A549 (cell line): ENCODE measurements around the gene IMPG2. TPM values are rescaled to one million over a fixed set of nuclear protein-coding genes. Genes with fewer than 3 reads are reported as not detected.

Experiments
- ATAC-seq, 2 experiments: fragments of 200-7000 bp in 1 of 2; fragments of >200 bp in 1 of 2; cut with Nextera tagmentation in 1 of 2; cut with Tn5 transposase in 1 of 2; 3 replicates each; pipeline versions ENCODE4 v1.8.0 to v1.9.1; 2018 to 2020; ENCODE audit warnings: mild to moderate bottlenecking in 1 of 2, moderate library complexity in 1 of 2
- CTCF ChIA-PET: fragments of 300-600 bp; sonication (Branson Sonifier 250); formaldehyde crosslinking; extraction: SDS; loops from one replicate; lab custom pipeline; 2021; ENCODE audit warnings: antibody characterized with exemption, inconsistent platforms; lab: Yijun Ruan, JAX
- POLR2A ChIA-PET: fragments of 350-600 bp; formaldehyde crosslinking; extraction: SDS; loops from one replicate; lab custom pipeline; 2021; ENCODE audit warnings: antibody characterized with exemption, inconsistent platforms; lab: Yijun Ruan, JAX
- DNase-seq, 2 experiments: peaks; one replicate each; pipeline versions ENCODE4 v3.0.0 to v3.0.0-alpha.2; 2011 to 2016; ENCODE audit warnings: low read depth in 1 of 2, low spot score in 1 of 2
- FAIRE-seq: peaks from 2 replicates; lab custom pipeline; 2011; peaks lifted over from hg19 to GRCh38; lab: Jason Lieb, UNC
- H3K27ac ChIP-seq, 2 experiments: fragments of >200 bp; sonication (Bioruptor Twin); formaldehyde crosslinking; 3 replicates each; pipeline ENCODE4 v1.5.1; 2016 to 2017
- H3K4me1 ChIP-seq: fragments of >200 bp; sonication (Bioruptor Twin); formaldehyde crosslinking; 3 replicates; pipeline ENCODE4 v1.6.1; 2016
- H3K4me2 ChIP-seq: fragments of >200 bp; sonication (Bioruptor Twin); formaldehyde crosslinking; 3 replicates; pipeline ENCODE4 v1.6.1; 2016
- H3K4me3 ChIP-seq: fragments of >200 bp; sonication (Bioruptor Twin); formaldehyde crosslinking; 3 replicates; pipeline ENCODE4 v1.5.1; 2016
- H3K9me3 ChIP-seq: fragments of >200 bp; sonication (Bioruptor Twin); formaldehyde crosslinking; 3 replicates; pipeline ENCODE4 v1.6.1; 2016
- BHLHE40 ChIP-seq: IDR thresholded peaks from 2 replicates; pipeline ENCODE4 v1.6.1; 2012; ENCODE audit warnings: low read depth, low read length, inconsistent platforms
- EHF ChIP-seq: fragments of 250-450 bp; sonication (Bioruptor Pico); IDR thresholded peaks from 2 replicates; pipeline ENCODE4 v1.5.0; 2020; ENCODE audit warnings: mild to moderate bottlenecking
- HEYL ChIP-seq: fragments of 250-450 bp; sonication (Bioruptor Pico); IDR thresholded peaks from 2 replicates; pipeline ENCODE4 v1.8.0; 2021; ENCODE audit warnings: mild to moderate bottlenecking, moderate library complexity
- HOXA7 ChIP-seq: fragments of 250-450 bp; sonication (Bioruptor Pico); IDR thresholded peaks from 2 replicates; pipeline ENCODE4 v1.5.0; 2020; ENCODE audit warnings: mild to moderate bottlenecking, moderate library complexity
- HOXB13 ChIP-seq: fragments of 250-450 bp; sonication (Bioruptor Pico); IDR thresholded peaks from 2 replicates; pipeline ENCODE4 v1.5.0; 2020; ENCODE audit warnings: low read depth, mild to moderate bottlenecking, moderate library complexity
- HOXB5 ChIP-seq: fragments of 250-450 bp; sonication (Bioruptor Pico); IDR thresholded peaks from 2 replicates; pipeline ENCODE4 v1.5.0; 2020; ENCODE audit warnings: mild to moderate bottlenecking, moderate library complexity
- JUNB ChIP-seq: fragments of >200 bp; sonication (Bioruptor Twin); formaldehyde crosslinking; IDR thresholded peaks from 2 replicates; pipeline ENCODE4 v1.6.1; 2016
- NFE2L2 ChIP-seq: fragments of 150-350 bp; conservative IDR thresholded peaks from 2 replicates; pipeline ENCODE4 v1.6.1; 2014; ENCODE audit warnings: low read length
- NPAS2 ChIP-seq: fragments of 250-450 bp; sonication (Bioruptor Pico); IDR thresholded peaks from 2 replicates; pipeline ENCODE4 v1.8.0; 2022; ENCODE audit warnings: mild to moderate bottlenecking, moderate library complexity, borderline replicate concordance
- POLR2AphosphoS2 ChIP-seq: conservative IDR thresholded peaks from 2 replicates; pipeline ENCODE4 v1.6.1; 2012; ENCODE audit warnings: low read length, improper control_type of control experiment, inconsistent platforms
- RCOR1 ChIP-seq: fragments of 150-350 bp; IDR thresholded peaks from 2 replicates; pipeline ENCODE4 v1.6.1; 2014; ENCODE audit warnings: antibody characterized with exemption, low read length, low read depth
- RFX5 ChIP-seq: fragments of 450-650 bp; IDR thresholded peaks from 2 replicates; pipeline ENCODE4 v1.7.1; 2014; ENCODE audit warnings: antibody characterized with exemption, mild to moderate bottlenecking, moderate library complexity
- SMC3 ChIP-seq: fragments of >200 bp; sonication (Bioruptor Twin); formaldehyde crosslinking; IDR thresholded peaks from 3 replicates; pipeline ENCODE4 v1.6.1; 2018; ENCODE audit warnings: inconsistent platforms
- SREBF2 ChIP-seq: fragments of 450-650 bp; IDR thresholded peaks from 2 replicates; pipeline ENCODE4 v1.6.1; 2014; ENCODE audit warnings: mild to moderate bottlenecking, moderate library complexity
- ZFP36 ChIP-seq: fragments of 450-650 bp; IDR thresholded peaks from 2 replicates; pipeline ENCODE4 v1.6.1; 2014; ENCODE audit warnings: borderline replicate concordance; ENCODE audit not compliant: partially characterized antibody
- ZNF302 ChIP-seq: fragments of 250-450 bp; sonication (Bioruptor Pico); IDR thresholded peaks from 2 replicates; pipeline ENCODE4 v1.9.0; 2021; ENCODE audit warnings: inconsistent platforms, mild to moderate bottlenecking, moderate library complexity
- WGBS: methylation state at CpG from one replicate; pipeline ENCODE4 v1.1.6; 2017; ENCODE audit errors: missing lambda C conversion rate; 5-methylcytosine and 5-hydroxymethylcytosine counted together
- polyA plus RNA-seq, 4 experiments: library from polyadenylated mRNA; depleted of rRNA in 3 of 4; stranded (reverse); fragments of >200 nt; fragmentation: RNase III in 1 of 4; extraction: RNeasy Plus Mini Kit Qiagen cat#74134 plus additional on column Dnase treatment in 1 of 4; gene quantifications; 2 replicates in 3 of 4; 3 replicates in 1 of 4; pipeline ENCODE4 v1.2.3, GENCODE V29; 2011 to 2017
- TF ChIP-seq, protein P1 (sequence below): fragments of 150-350 bp; IDR thresholded peaks from 2 replicates; pipeline ENCODE4 v1.6.1; 2014; ENCODE audit warnings: low read depth, mild to moderate bottlenecking, low read length
- TF ChIP-seq, protein P2 (sequence below): fragments of 250-450 bp; sonication (Bioruptor Pico); IDR thresholded peaks from 2 replicates; pipeline ENCODE4 v1.5.0; 2020; ENCODE audit warnings: low read depth, mild to moderate bottlenecking, moderate library complexity
- TF ChIP-seq, protein P3 (sequence below): IDR thresholded peaks from 2 replicates; pipeline ENCODE4 v1.6.1; 2012; ENCODE audit warnings: low read depth, borderline replicate concordance

The IMPG2 gene
- polyA plus RNA-seq, 2 of the 4 experiments (the other 2 are of a cell fraction) = 0.03 to 0.05 TPM

DNA sequence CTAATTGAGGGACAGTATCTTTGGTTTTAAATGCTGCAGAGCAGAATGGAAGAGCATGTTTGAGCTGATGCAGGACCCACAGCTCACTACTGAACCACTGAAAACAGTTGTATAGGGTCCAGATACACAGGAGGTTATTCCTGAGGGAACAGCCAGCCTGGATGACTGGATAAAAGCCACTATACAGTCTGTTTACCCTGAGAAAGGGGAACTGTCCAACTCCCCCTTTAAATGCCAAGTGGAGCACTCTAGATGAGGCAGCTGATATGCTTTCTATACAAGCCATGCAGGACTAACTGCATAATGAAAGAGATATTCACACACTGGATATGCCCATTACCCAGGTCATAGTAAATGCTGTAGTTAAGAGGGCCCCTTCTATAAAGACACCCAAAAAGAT, 138.6 kb downstream of the IMPG2 start:
- no peak overlapping the region for H3K4me3 ChIP-seq
- ATAC-seq = no peak
- TF ChIP-seq, protein P1, sequence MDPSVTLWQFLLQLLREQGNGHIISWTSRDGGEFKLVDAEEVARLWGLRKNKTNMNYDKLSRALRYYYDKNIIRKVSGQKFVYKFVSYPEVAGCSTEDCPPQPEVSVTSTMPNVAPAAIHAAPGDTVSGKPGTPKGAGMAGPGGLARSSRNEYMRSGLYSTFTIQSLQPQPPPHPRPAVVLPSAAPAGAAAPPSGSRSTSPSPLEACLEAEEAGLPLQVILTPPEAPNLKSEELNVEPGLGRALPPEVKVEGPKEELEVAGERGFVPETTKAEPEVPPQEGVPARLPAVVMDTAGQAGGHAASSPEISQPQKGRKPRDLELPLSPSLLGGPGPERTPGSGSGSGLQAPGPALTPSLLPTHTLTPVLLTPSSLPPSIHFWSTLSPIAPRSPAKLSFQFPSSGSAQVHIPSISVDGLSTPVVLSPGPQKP = no peak
- ChIA-PET CTCF (interaction anchor here (1.2 to 2.1 kb wide), 2 partner anchors 10 to 14 kb away, joined by 3 to 9 read pairs; no protein-coding TSS in a partner anchor), POLR2A (no interaction called here)
- peak overlapping the region; percentile 52 to 55; a peak in 4 of 6 replicates for H3K27ac ChIP-seq
- H3K4me2 ChIP-seq = no peak overlapping the region; the same call in 2 of the 3 replicates
- no peak for DNase-seq
- FAIRE-seq = no peak
- no peaks in the 10 kb centered on the region for H3K9me3 ChIP-seq
- H3K4me1 ChIP-seq = peaks cover 22% of the 10 kb centered on the region

DNA sequence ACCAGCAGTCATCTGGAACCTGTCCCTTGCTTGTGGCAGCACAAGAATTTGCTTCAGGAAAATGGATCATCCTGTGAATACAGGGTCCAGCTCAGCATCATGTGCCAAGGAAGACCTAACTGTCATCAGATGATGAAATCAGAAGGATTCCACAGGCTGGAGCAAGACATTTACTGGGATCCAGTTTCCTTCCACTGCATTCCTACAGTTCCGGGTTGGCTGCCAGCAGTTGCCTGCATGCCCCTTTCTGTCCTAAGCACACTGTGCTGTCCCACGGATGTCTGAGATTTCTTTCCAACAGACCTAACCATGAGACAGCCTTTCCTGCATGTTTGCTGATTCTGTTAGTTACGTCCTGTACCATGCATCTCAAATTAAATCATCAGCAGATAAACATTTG, 140.7 kb downstream of the IMPG2 start:
- peaks cover 22% of the 10 kb centered on the region for H3K4me1 ChIP-seq
- ChIA-PET CTCF (no interaction called here), POLR2A (no interaction called here)
- no peak overlapping the region for H3K4me3 ChIP-seq
- WGBS = 61% methylated on average over 3 of the region's 3 CpGs
- FAIRE-seq = no peak
- peak overlapping the region; percentile 25 to 45; a peak in 3 of 6 replicates for H3K27ac ChIP-seq
- peak overlapping the region; percentile 31; the same call in 1 of the 3 replicates for H3K4me2 ChIP-seq
- no peak for DNase-seq
- TF ChIP-seq NPAS2 (CRISPR knock-in tag) = no peak
- TF ChIP-seq HEYL (CRISPR knock-in tag) = no peak
- no peak for TF ChIP-seq RFX5
- TF ChIP-seq, protein P2, sequence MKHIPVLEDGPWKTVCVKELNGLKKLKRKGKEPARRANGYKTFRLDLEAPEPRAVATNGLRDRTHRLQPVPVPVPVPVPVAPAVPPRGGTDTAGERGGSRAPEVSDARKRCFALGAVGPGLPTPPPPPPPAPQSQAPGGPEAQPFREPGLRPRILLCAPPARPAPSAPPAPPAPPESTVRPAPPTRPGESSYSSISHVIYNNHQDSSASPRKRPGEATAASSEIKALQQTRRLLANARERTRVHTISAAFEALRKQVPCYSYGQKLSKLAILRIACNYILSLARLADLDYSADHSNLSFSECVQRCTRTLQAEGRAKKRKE (CRISPR knock-in tag) = no peak
- no peak for TF ChIP-seq HOXB5 (CRISPR knock-in tag)
- TF ChIP-seq SREBF2 = no peak
- TF ChIP-seq EHF (CRISPR knock-in tag) = no peak
- TF ChIP-seq NFE2L2 = no peak
- no peak for TF ChIP-seq SMC3
- TF ChIP-seq BHLHE40 = no peak
- no peak for TF ChIP-seq ZNF302 (CRISPR knock-in tag)
- no peak for TF ChIP-seq ZFP36
- TF ChIP-seq, protein P3, sequence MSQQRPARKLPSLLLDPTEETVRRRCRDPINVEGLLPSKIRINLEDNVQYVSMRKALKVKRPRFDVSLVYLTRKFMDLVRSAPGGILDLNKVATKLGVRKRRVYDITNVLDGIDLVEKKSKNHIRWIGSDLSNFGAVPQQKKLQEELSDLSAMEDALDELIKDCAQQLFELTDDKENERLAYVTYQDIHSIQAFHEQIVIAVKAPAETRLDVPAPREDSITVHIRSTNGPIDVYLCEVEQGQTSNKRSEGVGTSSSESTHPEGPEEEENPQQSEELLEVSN = no peak
- no peak for TF ChIP-seq POLR2AphosphoS2
- no peak for TF ChIP-seq JUNB
- TF ChIP-seq HOXA7 (CRISPR knock-in tag) = no peak
- no peak for ATAC-seq
- no peaks in the 10 kb centered on the region for H3K9me3 ChIP-seq

DNA sequence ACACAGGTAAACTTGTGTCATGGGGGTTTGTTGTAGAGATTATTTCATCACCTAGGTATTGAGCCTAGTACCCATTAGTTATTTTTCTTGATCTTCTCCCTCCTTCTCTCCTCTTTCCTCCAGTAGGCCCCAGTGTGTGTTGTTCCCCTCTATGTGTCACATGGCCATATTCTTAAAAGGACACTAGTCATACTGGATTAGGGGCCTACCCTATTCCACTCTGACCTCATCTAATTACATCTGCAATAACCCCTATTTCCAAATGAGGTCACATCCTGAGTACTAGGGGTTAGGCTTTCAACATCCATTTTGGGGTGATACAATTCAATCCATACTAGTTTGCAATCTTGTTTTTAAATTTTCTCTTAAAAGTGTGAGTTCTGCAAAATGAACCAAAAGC, 142.8 kb downstream of the IMPG2 start:
- no peak for DNase-seq
- ATAC-seq = no peak
- CTCF ChIA-PET = no interaction called here
- POLR2A ChIA-PET = no interaction called here
- Histone ChIP-seq H3K4me3 (no peak overlapping the region), H3K4me2 (no peak overlapping the region)
- TF ChIP-seq ZNF302 (CRISPR knock-in tag) (no peak), RCOR1 (no peak), HOXB13 (no peak), SMC3 (no peak)
- TF ChIP-seq, all 56 proteins: peak for 0
- FAIRE-seq = no peak
- Histone ChIP-seq H3K27ac (no peak overlapping the region), H3K4me1 (peaks cover 15% of the 10 kb centered on the region), H3K9me3 (no peaks in the 10 kb centered on the region)

Other genes starting within 250 kb of the IMPG2 start
- 8.4 and 10.3 TPM in 2 replicates for gene SENP7, start 192.6 kb upstream of the IMPG2 start, polyA plus RNA-seq (2011; rRNA removed)
- gene SENP7, start 192.6 kb upstream of the IMPG2 start, polyA plus RNA-seq (2017; fragmentation: RNase III; extraction: RNeasy Plus Mini Kit Qiagen cat#74134 plus additional on column Dnase treatment) = 2.9 to 3.1 TPM (median 3.0 TPM) in 3 replicates
- gene TRMT10C, start 241.3 kb upstream of the IMPG2 start, polyA plus RNA-seq (2011; rRNA removed) = 27.7 and 37.0 TPM in 2 replicates
- gene TRMT10C, start 241.3 kb upstream of the IMPG2 start, polyA plus RNA-seq (2017; fragmentation: RNase III; extraction: RNeasy Plus Mini Kit Qiagen cat#74134 plus additional on column Dnase treatment) = 30.8 to 32.7 TPM (median 32.5 TPM) in 3 replicates